Fibroblast of lung (primary cell): ENCODE results near the gene MAB21L4. TPM values are rescaled to one million over a fixed set of nuclear protein-coding genes. Genes with fewer than 3 reads are reported as not detected.
A peak's percentile ranks its signal among the peaks of the same experiment; 100 is the strongest.

ENCODE experiments used
- DNase-seq, 2 donors: peaks; one replicate each; pipeline versions ENCODE4 v3.0.0 to v3.0.0-alpha.2; 2010; ENCODE audit warnings: low read depth in 2 of 2
- H2AFZ ChIP-seq: 2 replicates; pipeline ENCODE4 v1.5.1; 2012; ENCODE audit warnings: low read length, control low read depth, inconsistent platforms
- H3K27ac ChIP-seq: 2 replicates; pipeline ENCODE4 v1.5.1; 2011; ENCODE audit warnings: low read length, control low read depth; ENCODE audit not compliant: insufficient read depth
- H3K27me3 ChIP-seq: 2 replicates; pipeline ENCODE4 v1.5.1; 2011; ENCODE audit warnings: mild to moderate bottlenecking, low read length; ENCODE audit not compliant: control insufficient read depth, insufficient read depth
- H3K36me3 ChIP-seq: 2 replicates; pipeline ENCODE4 v1.5.1; 2011; ENCODE audit warnings: low read length; ENCODE audit not compliant: control insufficient read depth, insufficient read depth
- H3K4me1 ChIP-seq: 2 replicates; pipeline ENCODE4 v1.5.1; 2011; ENCODE audit warnings: low read length; ENCODE audit not compliant: control insufficient read depth, insufficient read depth; ENCODE audit errors: extremely low read depth
- H3K4me2 ChIP-seq: 2 replicates; pipeline ENCODE4 v1.5.1; 2011; ENCODE audit warnings: low read length, control low read depth; ENCODE audit not compliant: insufficient read depth; ENCODE audit errors: extremely low read depth
- H3K4me3 ChIP-seq, 4 experiments: fragments of 200-600 bp in 1 of 4; sonication (generic) in 1 of 4; replicated peaks in 1 of 4; 2 replicates each; pipeline ENCODE4 v1.5.1; 2011 to 2016; ENCODE audit warnings: low read length in 4 of 4, low read depth in 3 of 4, mild to moderate bottlenecking in 3 of 4, control low read depth in 2 of 4, inconsistent platforms in 1 of 4, mixed read lengths in 1 of 4; ENCODE audit not compliant: insufficient read depth in 1 of 4; ENCODE audit errors: control extremely low read depth in 1 of 4
- H3K79me2 ChIP-seq: 2 replicates; pipeline ENCODE4 v1.5.1; 2012; ENCODE audit warnings: mild to moderate bottlenecking, low read length, inconsistent platforms; ENCODE audit not compliant: control insufficient read depth, insufficient read depth
- H3K9ac ChIP-seq: 2 replicates; pipeline ENCODE4 v1.5.1; 2011; ENCODE audit warnings: mild to moderate bottlenecking, low read length, control low read depth; ENCODE audit not compliant: insufficient read depth
- H3K9me3 ChIP-seq: 2 replicates; pipeline ENCODE4 v1.5.1; 2012; ENCODE audit warnings: low read depth, low read length; ENCODE audit not compliant: control insufficient read depth, insufficient read depth
- H4K20me1 ChIP-seq: 2 replicates; pipeline ENCODE4 v1.5.1; 2011; ENCODE audit warnings: low read length; ENCODE audit not compliant: control insufficient read depth, insufficient read depth; ENCODE audit errors: extremely low read depth
- CTCF ChIP-seq, 2 donors: IDR thresholded peaks in 1 of 2; conservative IDR thresholded peaks in 1 of 2; 1 replicate in 1 of 2; 2 replicates in 1 of 2; pipeline ENCODE4 v1.5.1; 2011 to 2012; ENCODE audit warnings: low read length in 2 of 2, control low read depth in 1 of 2, inconsistent platforms in 1 of 2, low read depth in 1 of 2, mild to moderate bottlenecking in 1 of 2
- EZH2 ChIP-seq: IDR thresholded peaks from 2 replicates; pipeline ENCODE4 v1.5.1; 2012; ENCODE audit warnings: low read length, control low read depth, mild to moderate bottlenecking; ENCODE audit errors: missing control alignments
- polyA plus RNA-seq, 2 donors: library from polyadenylated mRNA; depleted of rRNA in 1 of 2; stranded (reverse) in 1 of 2; unstranded in 1 of 2; fragments of >200 nt; gene quantifications; 2 replicates each; pipeline ENCODE4 v1.2.1, GENCODE V29; 2011 to 2012; ENCODE audit warnings: missing spikeins in 1 of 2
- total RNA-seq: library from RNA; depleted of rRNA; stranded (reverse); fragments of >200 nt; gene quantifications from 2 replicates; pipeline ENCODE4 v1.2.1, GENCODE V29; 2014

Gene MAB21L4
- total and polyA plus RNA-seq, 2 donors (not counting 1 experiment from before 2014, with no cell fraction given): not detected

GRCh38 chr2:240839152-240840143 is 56.5 kb downstream of the MAB21L4 start:
- Histone ChIP-seq H3K36me3 (no peaks in the 10 kb centered on the region), H4K20me1 (no peaks in the 10 kb centered on the region), H2AFZ (no peak overlapping the region), H3K4me3 (no peak overlapping the region), H3K27me3 (peaks cover 17% of the 10 kb centered on the region), H3K79me2 (no peaks in the 10 kb centered on the region), H3K4me1 (no peaks in the 10 kb centered on the region), H3K9ac (no peak overlapping the region), H3K27ac (no peak overlapping the region), H3K9me3 (no peaks in the 10 kb centered on the region), H3K4me2 (no peak overlapping the region)
- peak; percentile 15 to 48 for DNase-seq
- no peak for TF ChIP-seq CTCF (conservative IDR thresholded peaks at IDR 0.05 in 1 of 2, IDR thresholded peaks at IDR 0.05 in 1 of 2; ENCODE audit: low read depth in 1 of 2, low read length in 2 of 2)
- no peak for TF ChIP-seq EZH2

DNA sequence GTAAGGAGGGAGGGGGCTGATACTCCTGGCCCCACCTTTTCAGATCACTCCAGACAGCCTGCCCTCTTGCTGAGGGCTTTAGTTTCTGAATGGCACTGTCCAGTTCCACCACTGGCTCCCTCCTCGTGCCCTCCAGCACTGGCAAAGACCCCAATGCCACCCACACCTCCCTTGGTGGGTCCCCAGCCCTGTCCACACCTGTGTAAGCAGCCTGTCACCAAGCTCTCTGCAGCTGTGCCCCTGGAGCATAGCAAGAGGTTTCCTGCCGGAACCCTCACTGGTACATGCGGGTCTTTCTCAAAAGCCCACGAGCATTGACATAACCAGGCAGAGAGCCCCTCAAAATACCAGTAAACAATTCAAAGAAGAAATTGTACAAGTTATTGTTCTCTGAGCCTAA is 58.3 kb downstream of the MAB21L4 start:
- DNase-seq: no peak
- H3K4me2 ChIP-seq: no peak overlapping the region

More for the DNA sequence above, 58.3 kb downstream of the MAB21L4 start:
- Histone ChIP-seq H3K9ac (no peak overlapping the region), H3K36me3 (no peaks in the 10 kb centered on the region), H3K79me2 (no peaks in the 10 kb centered on the region), H3K4me1 (no peaks in the 10 kb centered on the region), H3K9me3 (no peaks in the 10 kb centered on the region), H2AFZ (no peak overlapping the region), H3K4me3 (no peak overlapping the region), H4K20me1 (no peaks in the 10 kb centered on the region), H3K27me3 (peaks cover 17% of the 10 kb centered on the region), H3K27ac (no peak overlapping the region)
- TF ChIP-seq EZH2 (no peak), CTCF (conservative IDR thresholded peaks at IDR 0.05 in 1 of 2, IDR thresholded peaks at IDR 0.05 in 1 of 2; ENCODE audit: low read depth in 1 of 2, low read length in 2 of 2) (no peak)
